CD4-positive, alpha-beta T cell treated with Interleukin-10 for 1 hour (primary cell): ENCODE results near the gene ZNF230.
A peak's percentile ranks its signal among the peaks of the same experiment; 100 is the strongest.

Experiments used
- DNase-seq: peaks from one replicate; pipeline ENCODE4 v3.0.0-alpha.2; 2020

Gene ZNF230

GRCh38 chr19:44050740-44051649 is 48.2 kb downstream of the ZNF230 start:
- DNase-seq: peak; percentile 17

GRCh38 chr19:44051650-44052402 is 49.1 kb downstream of the ZNF230 start, which contains the start of gene ZNF223:
TSS of gene ZNF223 (plus strand) at chr19:44052036. CDS start at chr19:44055177, 3,141 bp downstream.
- DNase-seq: peak; percentile 71

- no peak for DNase-seq
Measured at GRCh38 chr19:44055870-44056269, 53.1 kb downstream of the ZNF230 start.

GRCh38 chr19:44059229-44059628 is 56.5 kb downstream of the ZNF230 start:
- DNase-seq: no peak

- no peak for DNase-seq
Measured at GRCh38 chr19:44061038-44061437, 58.3 kb downstream of the ZNF230 start.
